GM12878 (cell line): ENCODE measurements around the gene RNFT2. TPM values are rescaled to one million over a fixed set of nuclear protein-coding genes. Genes with fewer than 3 reads are reported as not detected.
"Not testable (repeated sequence)": the region's sequence is repeated elsewhere in the genome, so short reads cannot be mapped to it uniquely, and the experiment has no call there.

Source experiments
- ATAC-seq: fragments of 200-7000 bp; cut with Tn5 transposase; 3 replicates; pipeline ENCODE4 v1.9.1; 2020; ENCODE audit warnings: mild to moderate bottlenecking, moderate library complexity
- BruUV-seq: library from RNA; stranded (reverse); fragments of 400-500 nt; replicated peaks from 2 replicates; lab custom pipeline; 2021; lab: Mats Ljungman, UMichigan
- CTCF ChIA-PET: fragments of 300-600 bp; sonication (Branson Sonifier 250); formaldehyde crosslinking; extraction: SDS; loops from one replicate; lab custom pipeline; 2021; ENCODE audit warnings: inconsistent platforms; lab: Yijun Ruan, JAX
- POLR2A ChIA-PET: fragments of 350-600 bp; formaldehyde crosslinking; extraction: SDS; loops from one replicate; lab custom pipeline; 2021; ENCODE audit warnings: inconsistent platforms; lab: Charles Lee
- RAD21 ChIA-PET: fragments of 300-600 bp; sonication (Branson Sonifier 250); formaldehyde crosslinking; loops from one replicate; lab custom pipeline; 2023; ENCODE audit warnings: antibody characterized with exemption; ENCODE audit not compliant: unreplicated experiment; lab: Charles Lee
- SMC1A ChIA-PET: fragments of 300-600 bp; sonication (Branson Sonifier 250); formaldehyde crosslinking; loops from one replicate; lab custom pipeline; 2023; ENCODE audit not compliant: unreplicated experiment, uncharacterized antibody; lab: Charles Lee
- DNase-seq: peaks from one replicate; pipeline ENCODE4 v3.0.0-alpha.2; 2011; ENCODE audit warnings: low read depth, low spot score
- FAIRE-seq: peaks from 3 replicates; lab custom pipeline; 2011; peaks lifted over from hg19 to GRCh38; lab: Jason Lieb, UNC
- H2AFZ ChIP-seq: 2 replicates; pipeline ENCODE4 v1.6.0; 2011; ENCODE audit warnings: low read depth, low read length, control low read depth; ENCODE audit not compliant: control insufficient read depth
- H3K27ac ChIP-seq: 2 replicates; pipeline ENCODE4 v1.5.1; 2011; ENCODE audit warnings: control low read depth; ENCODE audit not compliant: control insufficient read depth, insufficient read depth
- H3K27me3 ChIP-seq, 2 experiments: replicated peaks in 1 of 2; 2 replicates each; pipeline versions ENCODE4 v1.6.0 to v1.6.1; 2011; ENCODE audit warnings: low read length in 1 of 2; ENCODE audit not compliant: control insufficient read depth in 2 of 2, insufficient read depth in 2 of 2
- H3K36me3 ChIP-seq, 2 experiments: 2 replicates each; pipeline ENCODE4 v1.5.1; 2011; ENCODE audit warnings: low read length in 1 of 2; ENCODE audit not compliant: control insufficient read depth in 2 of 2, insufficient read depth in 2 of 2
- H3K4me1 ChIP-seq: 2 replicates; pipeline ENCODE4 v1.6.1; 2011; ENCODE audit warnings: mild to moderate bottlenecking, low read length, moderate library complexity, mixed read lengths; ENCODE audit not compliant: control insufficient read depth, insufficient read depth
- H3K4me2 ChIP-seq: 2 replicates; pipeline ENCODE4 v1.6.0; 2011; ENCODE audit warnings: control low read depth; ENCODE audit not compliant: control insufficient read depth, insufficient read depth
- H3K4me3 ChIP-seq: fragments of 200-600 bp; sonication (generic); 2 replicates; pipeline ENCODE4 v1.5.1; 2016
- H3K79me2 ChIP-seq: 2 replicates; pipeline ENCODE4 v1.6.0; 2011; ENCODE audit warnings: low read length; ENCODE audit not compliant: control insufficient read depth, insufficient read depth
- H3K9ac ChIP-seq: 2 replicates; pipeline ENCODE4 v1.8.0; 2011; ENCODE audit warnings: low read length, control low read depth, mixed read lengths; ENCODE audit not compliant: control insufficient read depth, insufficient read depth
- H3K9me3 ChIP-seq: replicated peaks from 3 replicates; pipeline ENCODE4 v1.5.1; 2011; ENCODE audit warnings: mild to moderate bottlenecking, low read length; ENCODE audit not compliant: control insufficient read depth, insufficient read depth
- H4K20me1 ChIP-seq: 2 replicates; pipeline ENCODE4 v1.6.0; 2011; ENCODE audit not compliant: control insufficient read depth, insufficient read depth
- WGBS: methylation state at CpG from one replicate; pipeline ENCODE4 v1.1.6; 2016; ENCODE audit warnings: low lambda C conversion rate; ENCODE audit not compliant: insufficient replicate concordance, insufficient coverage; ENCODE audit errors: missing lambda C conversion rate; 5-methylcytosine and 5-hydroxymethylcytosine counted together
- in situ Hi-C: fragments of 300-500 bp; cut with MboI; formaldehyde crosslinking; loops from 9 replicates; pipeline ENCODE4 v1.14.3; 2018; ENCODE audit warnings: mixed read lengths
- intact Hi-C: fragments of 100-400 bp; cut with micrococcal nuclease; formaldehyde crosslinking; loops from one replicate; pipeline ENCODE4 v1.14.2; 2022; ENCODE audit not compliant: unreplicated experiment
- polyA plus RNA-seq, 11 experiments: library from polyadenylated mRNA; depleted of rRNA in 4 of 11; unstranded in 6 of 11; stranded (reverse) in 5 of 11; fragments of >200 nt; fragmentation: Nextera tagmentation in 4 of 11; fragmentation: Illumina TruSeq in 1 of 11; extraction: Ambion mirVana in 4 of 11; extraction: Trizol in 1 of 11; gene quantifications; 1 replicate in 1 of 11; 2 replicates in 10 of 11; pipeline versions ENCODE4 v1.2.1 to v1.2.3, GENCODE V29; 2011 to 2016; ENCODE audit warnings: inconsistent platforms in 2 of 11, missing spikeins in 2 of 11, low read depth in 1 of 11
- total RNA-seq, 4 experiments: library from RNA; depleted of rRNA in 3 of 4; stranded (reverse); fragments of >200 nt in 3 of 4; fragmentation: Illumina TruSeq in 1 of 4; extraction: Trizol in 1 of 4; gene quantifications; 2 replicates each; pipeline versions ENCODE4 v1.2.1 to v1.2.3, GENCODE V29; 2013 to 2021
- TF ChIP-seq, protein P1 (sequence below): IDR thresholded peaks from 2 replicates; pipeline ENCODE4 v1.6.1; 2011; ENCODE audit warnings: borderline replicate concordance, low read depth, mild to moderate bottlenecking, moderate library complexity, low read length; ENCODE audit not compliant: insufficient read depth, poor library complexity, severe bottlenecking

RNFT2 gene
- total and polyA plus RNA-seq, 10 of the 15 experiments (the other 5 are each of a cell fraction or from before 2014, with no cell fraction given) = 2.5 to 17.3 (median 9.7) TPM

DNA sequence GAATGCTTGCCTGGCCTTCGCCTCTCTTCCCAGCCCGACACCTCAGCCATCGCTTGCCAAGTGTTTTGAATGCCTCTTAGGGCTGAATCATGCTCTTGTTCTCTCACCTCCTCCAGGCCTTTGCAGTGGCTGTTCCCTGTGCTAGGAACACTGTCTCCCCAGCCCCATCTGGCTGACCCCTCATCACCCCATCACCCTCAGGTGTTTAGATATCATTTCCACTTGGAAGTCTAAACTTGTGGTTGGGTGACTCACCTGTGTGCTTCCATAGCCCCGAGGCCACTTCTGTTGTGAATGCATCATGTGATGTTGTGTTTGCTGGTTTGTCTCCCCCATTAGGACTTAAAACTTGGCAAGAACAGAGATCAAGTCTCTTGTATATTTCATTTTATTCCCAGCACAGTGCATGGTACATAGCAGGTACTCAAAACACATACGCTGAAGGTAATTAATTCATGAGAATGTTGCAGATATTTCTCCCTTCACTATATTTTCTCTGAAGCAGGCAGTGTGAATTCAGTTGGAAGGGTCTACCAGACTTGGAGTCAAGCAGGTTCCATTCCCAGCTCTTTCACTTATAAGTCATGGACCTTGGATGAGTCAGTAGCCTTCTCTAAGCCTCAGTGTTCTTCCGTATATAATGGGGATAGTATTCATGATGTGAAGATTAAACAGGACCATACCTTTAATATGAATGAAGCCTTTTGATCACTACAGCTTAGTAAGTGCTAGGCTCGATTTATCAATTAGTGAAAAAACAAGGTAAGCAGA lies 75.3 kb downstream of the RNFT2 start:
- SMC1A ChIA-PET = no interaction called here
- RAD21 ChIA-PET = no interaction called here
- intact Hi-C loops = no loop called here
- no TSS peak for BruUV-seq
- ATAC-seq = no peak
- Histone ChIP-seq H3K4me3 (no peak overlapping the region), H3K4me1 (0 out of 2 replicates have a peak, but pooled peaks cover 1% of the 10 kb centered on the region), H3K36me3 (no peaks in the 10 kb centered on the region; a peak in 1 of 4 replicates), H4K20me1 (no peaks in the 10 kb centered on the region), H3K9me3 (no peaks in the 10 kb centered on the region), H2AFZ (no peak overlapping the region), H3K9ac (no peak overlapping the region), H3K4me2 (no peak overlapping the region)
- CTCF ChIA-PET = no interaction called here
- no peak for DNase-seq
- in situ Hi-C loops = no loop called here
- POLR2A ChIA-PET = no interaction called here
- TF ChIP-seq, protein P1, sequence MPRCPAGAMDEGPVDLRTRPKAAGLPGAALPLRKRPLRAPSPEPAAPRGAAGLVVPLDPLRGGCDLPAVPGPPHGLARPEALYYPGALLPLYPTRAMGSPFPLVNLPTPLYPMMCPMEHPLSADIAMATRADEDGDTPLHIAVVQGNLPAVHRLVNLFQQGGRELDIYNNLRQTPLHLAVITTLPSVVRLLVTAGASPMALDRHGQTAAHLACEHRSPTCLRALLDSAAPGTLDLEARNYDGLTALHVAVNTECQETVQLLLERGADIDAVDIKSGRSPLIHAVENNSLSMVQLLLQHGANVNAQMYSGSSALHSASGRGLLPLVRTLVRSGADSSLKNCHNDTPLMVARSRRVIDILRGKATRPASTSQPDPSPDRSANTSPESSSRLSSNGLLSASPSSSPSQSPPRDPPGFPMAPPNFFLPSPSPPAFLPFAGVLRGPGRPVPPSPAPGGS = no peak
- TF ChIP-seq, all 136 proteins: peak for 0
- no peak for FAIRE-seq
- Histone ChIP-seq H3K79me2 (no peaks in the 10 kb centered on the region), H3K27ac (no peak overlapping the region), H3K27me3 (no peaks in the 10 kb centered on the region)
- WGBS = 98% methylated on average over 7 of the region's 7 CpGs

DNA sequence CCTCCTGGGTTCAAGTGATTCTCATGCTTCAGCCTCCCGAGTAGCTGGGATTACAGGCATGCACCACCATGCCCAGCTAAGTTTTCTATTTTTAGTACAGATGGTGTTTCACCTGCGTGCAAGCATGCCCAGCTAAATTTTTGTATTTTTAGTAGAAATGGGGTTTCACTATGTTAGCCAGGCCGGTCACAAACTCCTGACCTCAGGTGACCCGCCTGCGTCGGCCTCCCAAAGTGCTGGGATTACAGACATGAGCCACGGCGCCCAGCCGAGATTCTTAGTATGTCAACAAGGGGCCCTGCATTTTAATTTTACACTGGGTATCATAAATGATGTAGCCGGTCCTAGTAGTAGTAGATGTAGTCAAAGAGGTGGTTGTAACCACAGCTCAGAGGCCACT lies 76.7 kb downstream of the RNFT2 start:
- 46% methylated on average over 10 of the region's 10 CpGs for WGBS
- DNase-seq, H3K4me2 ChIP-seq, SMC1A ChIA-PET, POLR2A ChIA-PET, H3K27me3 ChIP-seq, BruUV-seq, H3K9ac ChIP-seq, H3K4me3 ChIP-seq, H3K9me3 ChIP-seq, ATAC-seq, H2AFZ ChIP-seq, H3K4me1 ChIP-seq, H3K27ac ChIP-seq, H4K20me1 ChIP-seq, RAD21 ChIA-PET, CTCF ChIA-PET, FAIRE-seq, in situ Hi-C loops, H3K36me3 ChIP-seq, H3K79me2 ChIP-seq: not testable (repeated sequence)
- intact Hi-C loops = loop anchor here (5.0 kb wide), 1 partner anchor 98 kb away; the partner anchor contains the start of gene FBXW8
